GM13977 (cell line): ENCODE results near the gene TTF1.
"Not testable (repeated sequence)": the region's sequence is repeated elsewhere in the genome, so short reads cannot be mapped to it uniquely, and the experiment has no call there.

Experiments used
- DNase-seq: peaks from one replicate; pipeline ENCODE4 v3.0.0; 2012; ENCODE audit warnings: low spot score
- CTCF ChIP-seq: IDR thresholded peaks from 2 replicates; pipeline ENCODE4 v1.5.1; 2012; ENCODE audit warnings: mild to moderate bottlenecking, control low read depth; ENCODE audit not compliant: insufficient read depth; ENCODE audit errors: extremely low read depth, missing control alignments
- in situ Hi-C: fragments of 300-500 bp; cut with MboI; formaldehyde crosslinking; loops from one replicate; pipeline ENCODE4 v1.12.0; 2022; ENCODE audit warnings: low sequenced_read_pairs, low pct_unique_long_range_greater_than_20kb, mixed read lengths, inconsistent platforms; ENCODE audit not compliant: unreplicated experiment

Gene TTF1

GRCh38 chr9:132390966-132391365, 15.7 kb downstream of the TTF1 start:
- DNase-seq = no peak
- no peak for TF ChIP-seq CTCF
- in situ Hi-C loops = no loop called here

GRCh38 chr9:132387133-132387532, 19.5 kb downstream of the TTF1 start:
- TF ChIP-seq CTCF = no peak
- DNase-seq = no peak
- in situ Hi-C loops = no loop called here

GRCh38 chr9:132384376-132384775, 22.3 kb downstream of the TTF1 start:
- no peak for TF ChIP-seq CTCF
- in situ Hi-C loops = no loop called here
- DNase-seq = peak; percentile 57

GRCh38 chr9:132383462-132383883, 23.2 kb downstream of the TTF1 start:
- DNase-seq = no peak
- TF ChIP-seq CTCF = peak; percentile 27
- in situ Hi-C loops = no loop called here

GRCh38 chr9:132381966-132382541, 24.6 kb downstream of the TTF1 start:
- peak; percentile 68 for DNase-seq
- TF ChIP-seq CTCF = no peak
- in situ Hi-C loops = no loop called here

GRCh38 chr9:132378416-132378815, 28.2 kb downstream of the TTF1 start:
- in situ Hi-C loops = not testable (repeated sequence)

GRCh38 chr9:132377769-132378168, 28.9 kb downstream of the TTF1 start:
- DNase-seq, in situ Hi-C loops: not testable (repeated sequence)

More at GRCh38 chr9:132378416-132378815, 28.2 kb downstream of the TTF1 start:
- not testable (repeated sequence) for DNase-seq
